ENCODE measurements around the gene HECW1. TPM values are rescaled to one million over a fixed set of nuclear protein-coding genes. Genes with fewer than 3 reads are reported as not detected.

The HECW1 gene
- total RNA-seq, 1 experiment from 2014 or later, result 1.8 TPM

DNA sequence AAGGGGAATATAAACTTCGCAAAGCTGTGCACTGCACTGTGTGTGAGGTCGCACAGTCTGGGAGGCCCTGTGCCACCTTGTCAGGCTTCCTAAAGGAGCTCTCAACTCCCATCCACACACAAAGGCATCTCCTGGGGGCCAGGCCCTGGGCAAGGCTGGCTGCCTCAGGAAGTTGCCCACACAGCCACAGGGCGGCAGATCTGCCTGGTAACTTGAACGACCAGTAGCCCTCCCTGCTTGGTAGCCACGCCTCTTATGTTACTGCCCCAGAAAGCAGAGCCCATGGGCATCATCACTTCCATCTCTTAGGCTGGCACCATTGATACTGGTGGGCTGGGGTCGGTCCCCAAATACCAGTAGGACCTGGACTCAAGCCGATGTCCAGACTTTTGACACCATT is 82.8 kb downstream of the HECW1 start:
- H3K9me3 Mint-ChIP-seq (ENCODE audit: unreplicated experiment), result no peaks in the 10 kb centered on the region
- intact Hi-C loops (cut with micrococcal nuclease; ENCODE audit: unreplicated experiment), result no loop called here
- POLR2A ChIA-PET, result no interaction called here
- Histone ChIP-seq H3K27me3 (replicated peaks; ENCODE audit: control insufficient read depth, insufficient read depth, low read length) (no peaks in the 10 kb centered on the region), H3K36me3 (ENCODE audit: control insufficient read depth, insufficient read depth, low read length) (no peaks in the 10 kb centered on the region), H3K9me3 (no peaks in the 10 kb centered on the region), H3K4me1 (no peaks in the 10 kb centered on the region; the same call in 1 of the 2 replicates), H3K4me3 (ENCODE audit: low read depth, low read length) (no peak overlapping the region)
- no peaks in the 10 kb centered on the region for H3K4me1 Mint-ChIP-seq (ENCODE audit: low read depth, unreplicated experiment)
- BruUV-seq (replicated peaks), result no TSS peak
- H3K4me3 Mint-ChIP-seq (ENCODE audit: unreplicated experiment), result no peak overlapping the region
- peaks cover 2% of the 10 kb centered on the region for H3K27me3 Mint-ChIP-seq (ENCODE audit: insufficient read depth, unreplicated experiment)
- TF ChIP-seq, protein P1, sequence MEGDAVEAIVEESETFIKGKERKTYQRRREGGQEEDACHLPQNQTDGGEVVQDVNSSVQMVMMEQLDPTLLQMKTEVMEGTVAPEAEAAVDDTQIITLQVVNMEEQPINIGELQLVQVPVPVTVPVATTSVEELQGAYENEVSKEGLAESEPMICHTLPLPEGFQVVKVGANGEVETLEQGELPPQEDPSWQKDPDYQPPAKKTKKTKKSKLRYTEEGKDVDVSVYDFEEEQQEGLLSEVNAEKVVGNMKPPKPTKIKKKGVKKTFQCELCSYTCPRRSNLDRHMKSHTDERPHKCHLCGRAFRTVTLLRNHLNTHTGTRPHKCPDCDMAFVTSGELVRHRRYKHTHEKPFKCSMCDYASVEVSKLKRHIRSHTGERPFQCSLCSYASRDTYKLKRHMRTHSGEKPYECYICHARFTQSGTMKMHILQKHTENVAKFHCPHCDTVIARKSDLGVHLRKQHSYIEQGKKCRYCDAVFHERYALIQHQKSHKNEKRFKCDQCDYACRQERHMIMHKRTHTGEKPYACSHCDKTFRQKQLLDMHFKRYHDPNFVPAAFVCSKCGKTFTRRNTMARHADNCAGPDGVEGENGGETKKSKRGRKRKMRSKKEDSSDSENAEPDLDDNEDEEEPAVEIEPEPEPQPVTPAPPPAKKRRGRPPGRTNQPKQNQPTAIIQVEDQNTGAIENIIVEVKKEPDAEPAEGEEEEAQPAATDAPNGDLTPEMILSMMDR (IDR thresholded peaks at IDR 0.05; ENCODE audit: insufficient read depth in 1 of 2, low read depth in 1 of 2, low read length in 1 of 2, severe bottlenecking in 1 of 2, unreplicated experiment in 1 of 2), result no peak
- no peak overlapping the region for H3K27ac Mint-ChIP-seq (ENCODE audit: unreplicated experiment)
- CTCF ChIA-PET, result no interaction called here
- H3K36me3 Mint-ChIP-seq (ENCODE audit: insufficient read depth, unreplicated experiment), result no peaks in the 10 kb centered on the region
- DNase-seq, result no peak

DNA sequence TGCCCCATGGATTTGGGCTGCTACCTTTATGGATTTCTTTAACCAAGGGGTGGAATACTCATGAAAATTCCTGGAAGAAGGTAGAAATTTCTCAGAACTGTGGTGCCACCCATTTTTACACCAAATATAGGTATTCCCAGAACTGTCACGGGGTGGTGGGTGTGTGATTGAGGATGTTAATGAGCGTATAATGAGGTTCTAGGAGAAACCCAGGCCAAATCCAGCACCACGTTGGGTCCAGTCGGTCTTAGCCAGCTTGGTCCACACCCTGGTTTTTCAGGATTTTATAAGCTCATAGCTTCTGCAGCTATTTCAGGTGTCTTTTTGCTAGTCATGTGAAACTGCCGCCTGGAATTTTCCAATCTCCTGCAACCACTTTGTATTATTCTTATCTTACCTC is 83.3 kb downstream of the HECW1 start:
- H3K4me3 Mint-ChIP-seq (ENCODE audit: unreplicated experiment), result no peak overlapping the region
- H3K27me3 ChIP-seq (replicated peaks; ENCODE audit: control insufficient read depth, insufficient read depth, low read length), result no peaks in the 10 kb centered on the region
- H3K4me1 Mint-ChIP-seq (ENCODE audit: low read depth, unreplicated experiment), result no peaks in the 10 kb centered on the region
- H3K9me3 ChIP-seq, result no peaks in the 10 kb centered on the region
- H3K27ac Mint-ChIP-seq (ENCODE audit: unreplicated experiment), result no peak overlapping the region
- TF ChIP-seq, protein P1 (IDR thresholded peaks at IDR 0.05; ENCODE audit: insufficient read depth in 1 of 2, low read depth in 1 of 2, low read length in 1 of 2, severe bottlenecking in 1 of 2, unreplicated experiment in 1 of 2), result no peak
- no peak for DNase-seq
- no peaks in the 10 kb centered on the region for H3K36me3 Mint-ChIP-seq (ENCODE audit: insufficient read depth, unreplicated experiment)
- no peaks in the 10 kb centered on the region; the same call in 1 of the 2 replicates for H3K4me1 ChIP-seq
- H3K9me3 Mint-ChIP-seq (ENCODE audit: unreplicated experiment), result no peaks in the 10 kb centered on the region
- H3K36me3 ChIP-seq (ENCODE audit: control insufficient read depth, insufficient read depth, low read length), result no peaks in the 10 kb centered on the region
- no peak overlapping the region for H3K4me3 ChIP-seq (ENCODE audit: low read depth, low read length)
- POLR2A ChIA-PET, result no interaction called here
- intact Hi-C loops (cut with micrococcal nuclease; ENCODE audit: unreplicated experiment), result no loop called here
- H3K27me3 Mint-ChIP-seq (ENCODE audit: insufficient read depth, unreplicated experiment), result peaks cover 2% of the 10 kb centered on the region
- CTCF ChIA-PET, result no interaction called here
- no TSS peak for BruUV-seq (replicated peaks)

DNA sequence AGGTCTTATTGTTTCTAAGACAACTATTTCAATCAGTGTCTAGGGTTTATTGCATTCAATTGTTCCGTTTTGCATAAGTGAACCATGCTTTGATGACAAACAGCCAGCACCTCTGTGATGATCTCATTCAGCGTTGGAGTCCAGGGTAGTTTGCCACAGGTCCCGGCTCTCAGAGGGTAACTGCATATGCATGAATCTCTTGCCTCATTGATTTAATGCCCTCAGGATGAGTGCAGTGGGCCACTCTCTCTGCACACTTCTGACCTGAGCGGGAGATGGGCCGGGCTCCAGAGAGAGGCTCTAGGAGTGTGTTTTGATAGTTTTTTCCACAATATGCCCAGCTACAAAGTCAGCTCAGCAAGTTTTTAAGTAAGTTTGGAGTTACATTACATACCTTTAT is 83.9 kb downstream of the HECW1 start:
- Mint-ChIP-seq H3K4me3 (ENCODE audit: unreplicated experiment) (no peak overlapping the region), H3K27ac (ENCODE audit: unreplicated experiment) (no peak overlapping the region), H3K4me1 (ENCODE audit: low read depth, unreplicated experiment) (no peaks in the 10 kb centered on the region), H3K36me3 (ENCODE audit: insufficient read depth, unreplicated experiment) (no peaks in the 10 kb centered on the region), H3K27me3 (ENCODE audit: insufficient read depth, unreplicated experiment) (peaks cover 2% of the 10 kb centered on the region), H3K9me3 (ENCODE audit: unreplicated experiment) (no peaks in the 10 kb centered on the region)
- POLR2A ChIA-PET, result no interaction called here
- TF ChIP-seq, protein P1 (IDR thresholded peaks at IDR 0.05; ENCODE audit: insufficient read depth in 1 of 2, low read depth in 1 of 2, low read length in 1 of 2, severe bottlenecking in 1 of 2, unreplicated experiment in 1 of 2), result no peak
- Histone ChIP-seq H3K4me1 (no peaks in the 10 kb centered on the region; the same call in 1 of the 2 replicates), H3K9me3 (no peaks in the 10 kb centered on the region), H3K27me3 (replicated peaks; ENCODE audit: control insufficient read depth, insufficient read depth, low read length) (no peaks in the 10 kb centered on the region), H3K4me3 (ENCODE audit: low read depth, low read length) (no peak overlapping the region), H3K36me3 (ENCODE audit: control insufficient read depth, insufficient read depth, low read length) (no peaks in the 10 kb centered on the region)
- no peak for DNase-seq
- intact Hi-C loops (cut with micrococcal nuclease; ENCODE audit: unreplicated experiment), result no loop called here
- BruUV-seq (replicated peaks), result no TSS peak
- CTCF ChIA-PET, result no interaction called here
